SW 1271 (cell line): ENCODE data around the gene ATP8B4.

ENCODE experiments used
- DNase-seq, 2 experiments: peaks; one replicate each; lab custom pipeline; 2025; lab: John Stamatoyannopoulos, UW

The ATP8B4 gene

DNA sequence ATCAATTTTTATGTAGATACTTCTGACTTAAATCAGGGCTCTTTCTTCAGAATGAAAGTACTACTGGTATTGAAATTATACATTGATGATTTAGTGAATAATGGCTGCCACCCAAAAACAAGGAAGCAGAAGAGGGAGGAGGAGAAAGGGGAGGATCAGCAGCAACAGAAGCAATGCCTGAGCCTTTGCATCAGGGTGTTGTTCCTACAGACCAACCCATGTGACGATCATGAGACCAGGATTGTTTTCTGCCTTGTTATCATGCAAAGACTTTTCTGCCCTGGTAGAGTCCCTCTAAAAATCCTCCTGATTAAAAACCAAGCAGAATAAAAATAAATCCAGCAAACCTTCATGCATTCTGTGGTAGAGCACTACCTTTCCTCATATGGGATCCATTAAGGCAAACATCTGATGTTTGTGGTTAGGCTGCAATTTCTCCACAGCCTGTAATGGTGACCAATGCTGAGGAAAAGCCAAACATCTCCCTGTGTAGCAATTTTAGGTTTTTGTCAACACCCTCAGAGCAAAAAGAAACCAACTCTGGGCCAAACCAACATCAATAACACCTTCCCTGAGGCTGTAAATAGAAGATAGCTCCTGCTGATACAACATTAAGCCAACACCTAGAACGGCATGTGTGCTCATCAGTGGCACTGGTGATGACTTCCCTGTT lies 191.7 kb downstream of the ATP8B4 start:
- DNase-seq, result no peak

DNA sequence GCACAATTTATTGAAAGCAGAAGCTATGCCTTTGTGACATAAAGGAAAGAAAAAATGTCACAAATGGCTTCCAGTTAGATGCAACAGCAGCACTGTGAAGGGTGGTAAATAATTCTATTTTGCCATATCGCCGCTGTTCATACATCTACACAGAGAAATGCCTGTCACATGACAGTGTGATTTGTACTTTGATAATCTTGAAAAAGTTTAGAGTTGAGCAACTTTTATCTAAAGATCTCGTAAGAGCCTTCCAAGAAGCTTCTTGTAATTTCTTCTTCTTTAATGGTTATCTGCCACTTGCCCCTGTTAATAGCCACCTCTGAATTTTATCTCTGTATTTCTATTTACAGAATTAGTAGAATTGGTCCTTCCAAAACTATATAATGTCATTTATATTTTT lies 192.3 kb downstream of the ATP8B4 start:
- no peak for DNase-seq

DNA sequence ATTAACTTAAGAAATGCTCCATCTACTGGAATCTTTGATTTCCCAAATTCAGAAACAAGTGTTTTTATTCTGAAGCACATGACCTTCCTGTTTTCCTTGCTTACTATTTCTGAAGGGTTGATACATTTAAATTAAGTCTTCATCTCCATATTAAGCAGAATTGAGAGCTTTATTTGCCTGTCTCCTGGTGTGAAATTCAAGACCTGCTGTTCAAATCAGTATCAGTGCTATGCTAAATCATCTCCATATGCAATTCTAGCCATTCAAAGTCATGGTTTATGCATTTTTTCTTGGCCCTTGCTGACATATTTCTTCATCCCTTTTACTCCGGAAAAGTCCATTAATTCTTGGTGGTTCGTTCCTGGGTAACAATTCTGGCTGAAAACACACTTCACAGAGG lies 195.4 kb downstream of the ATP8B4 start:
- no peak for DNase-seq

- DNase-seq, result no peak
Measured at GRCh38 chr15:49919034-49919433, 200.0 kb downstream of the ATP8B4 start.

DNA sequence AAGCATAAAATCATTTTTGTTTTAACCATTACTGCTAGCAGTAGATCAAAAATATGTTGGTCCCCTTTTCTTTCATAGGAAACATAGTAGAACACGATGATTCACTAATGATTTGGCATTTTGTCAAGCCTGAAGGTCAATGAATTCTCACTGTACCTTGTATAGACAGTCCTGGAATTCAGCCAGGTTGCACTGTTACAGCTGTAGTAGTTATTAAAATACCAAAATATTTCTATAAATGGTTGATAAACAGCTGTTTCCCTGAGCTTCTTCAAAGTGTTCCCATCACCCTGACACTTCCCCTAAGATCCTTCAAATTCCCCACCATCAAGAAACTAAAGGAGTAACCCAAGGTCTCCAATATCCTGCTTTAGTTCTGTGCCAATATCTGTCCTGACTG lies 200.9 kb downstream of the ATP8B4 start:
- DNase-seq, result no peak

- no peak for DNase-seq
Measured at GRCh38 chr15:49916998-49917397, 202.0 kb downstream of the ATP8B4 start.

- DNase-seq, result no peak
Measured at GRCh38 chr15:49915822-49916221, 203.2 kb downstream of the ATP8B4 start.

DNA sequence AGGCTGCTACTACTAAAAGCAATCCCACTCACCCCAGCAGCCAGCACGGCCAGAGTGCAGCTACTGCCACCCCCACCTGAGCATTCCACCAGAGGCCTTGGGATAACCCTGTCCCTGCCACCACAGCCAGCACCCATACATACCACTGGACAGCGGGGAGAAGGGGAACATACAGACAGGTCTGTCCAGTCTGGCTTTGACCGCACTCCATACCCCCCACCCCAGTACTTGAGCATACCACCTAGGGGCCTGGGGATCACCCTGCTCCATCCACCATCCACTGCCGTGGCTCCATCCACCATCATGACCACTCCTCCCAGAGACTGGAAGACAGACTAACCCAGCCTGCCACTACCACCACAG lies 210.1 kb downstream of the ATP8B4 start:
- DNase-seq, result no peak

GRCh38 chr15:49908236-49908932 lies 210.6 kb downstream of the ATP8B4 start:
- no peak for DNase-seq

- DNase-seq, result no peak
Measured at GRCh38 chr15:49906966-49907365, 212.1 kb downstream of the ATP8B4 start.

GRCh38 chr15:49905221-49905620 lies 213.8 kb downstream of the ATP8B4 start:
- DNase-seq, result no peak

GRCh38 chr15:49904296-49904695 lies 214.7 kb downstream of the ATP8B4 start:
- no peak for DNase-seq

DNA sequence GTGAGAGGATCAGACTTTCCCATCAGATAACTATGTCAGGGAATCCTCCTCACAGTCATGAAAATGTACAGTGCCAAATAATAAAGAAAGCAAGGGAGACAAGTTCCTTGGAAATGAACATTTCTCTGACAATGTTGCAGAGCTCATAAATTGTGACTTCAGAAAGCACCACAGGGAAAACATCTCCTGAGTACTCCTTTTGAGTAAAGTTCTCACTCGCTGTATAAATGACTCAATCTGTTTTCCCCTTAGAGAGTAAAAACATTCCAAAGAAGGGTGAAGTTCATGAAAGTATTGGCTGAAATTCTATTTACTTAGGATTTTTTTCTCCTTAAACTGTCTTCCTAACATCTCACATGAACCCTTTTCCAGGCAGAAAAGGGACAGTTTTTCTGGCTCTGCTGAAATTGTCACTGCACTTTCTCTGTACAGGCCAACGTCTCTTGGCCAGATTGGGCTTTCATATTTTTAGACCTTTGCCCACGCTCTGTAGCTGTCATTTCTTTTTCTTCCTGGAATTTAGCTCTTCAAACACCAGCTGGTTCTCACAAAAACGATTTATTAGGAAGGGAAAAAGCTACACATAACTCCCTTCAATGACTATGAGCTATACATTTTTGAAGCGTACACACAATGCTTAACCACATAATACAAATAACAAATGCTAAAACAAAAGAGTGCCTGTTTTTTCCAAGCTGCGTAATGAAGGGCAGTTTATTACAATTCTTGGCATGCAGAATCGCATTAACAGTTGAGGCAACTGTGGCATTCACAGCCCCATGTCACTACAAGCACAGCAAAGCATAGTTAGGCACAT lies 216.1 kb downstream of the ATP8B4 start:
- no peak for DNase-seq

GRCh38 chr15:49901996-49902684 lies 216.9 kb downstream of the ATP8B4 start:
- no peak for DNase-seq

DNA sequence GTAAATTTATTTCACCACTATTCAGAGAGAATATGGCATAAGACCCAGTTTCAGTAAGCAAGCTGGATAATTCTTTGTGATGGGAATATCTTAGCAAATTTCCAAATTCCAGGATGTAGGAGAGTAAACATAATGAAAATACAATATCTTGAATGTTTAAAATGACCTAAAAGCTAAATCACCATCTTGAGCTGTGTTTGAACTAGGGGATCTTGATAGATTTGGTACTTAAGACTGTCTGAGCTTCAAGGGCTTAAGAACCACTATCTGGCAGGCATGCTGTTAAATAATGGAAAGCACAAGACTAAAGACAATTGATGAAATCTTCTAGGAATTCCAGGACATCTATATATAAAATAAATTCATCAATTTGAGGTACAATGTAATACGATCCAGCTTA lies 217.7 kb downstream of the ATP8B4 start:
- no peak for DNase-seq

GRCh38 chr15:49900903-49901235 lies 218.2 kb downstream of the ATP8B4 start:
- no peak for DNase-seq

DNA sequence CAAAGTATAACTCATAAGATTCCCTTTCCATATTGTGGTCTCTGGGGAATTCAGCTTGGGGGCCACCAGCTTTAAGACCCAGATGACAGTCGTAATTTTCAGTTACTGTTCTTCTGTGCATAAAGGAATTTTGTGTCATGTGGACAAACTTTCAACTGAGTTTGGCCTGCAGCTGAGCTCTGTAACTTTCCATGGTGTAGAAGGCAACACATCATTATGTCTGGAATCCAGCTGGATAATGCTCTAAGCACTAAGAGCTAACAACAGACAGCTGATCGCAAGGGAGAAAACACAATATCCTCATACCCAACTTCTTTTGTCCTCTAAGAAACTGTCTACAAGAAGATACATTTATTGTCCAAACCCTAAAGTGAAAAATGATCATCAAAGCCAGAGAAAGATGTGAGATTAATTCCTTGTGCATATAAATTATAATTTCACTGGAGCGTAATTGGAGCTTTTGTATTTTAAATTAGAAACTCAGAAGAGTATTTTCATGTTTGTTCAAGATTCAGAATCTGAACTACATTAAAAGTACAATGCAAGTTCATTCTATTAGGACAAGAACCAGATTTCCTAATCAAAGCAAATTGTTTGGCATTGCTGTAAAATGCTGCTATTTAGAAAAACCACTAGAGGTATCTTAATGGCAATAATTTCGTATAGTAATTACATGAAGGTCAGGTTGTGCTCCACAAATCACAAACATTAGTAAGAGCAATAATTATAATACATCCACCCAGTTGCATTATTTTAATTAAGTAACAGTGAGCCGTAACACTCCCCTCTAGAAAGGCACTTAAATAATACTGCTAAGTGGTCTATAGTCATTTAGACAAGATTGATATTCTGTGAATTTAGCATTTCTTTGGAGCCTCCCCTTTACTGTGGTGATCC lies 218.8 kb downstream of the ATP8B4 start:
- DNase-seq, result no peak

- no peak for DNase-seq
Measured at GRCh38 chr15:49898575-49899283, 220.3 kb downstream of the ATP8B4 start.

- no peak for DNase-seq
Measured at GRCh38 chr15:49898097-49898496, 220.9 kb downstream of the ATP8B4 start.

DNA sequence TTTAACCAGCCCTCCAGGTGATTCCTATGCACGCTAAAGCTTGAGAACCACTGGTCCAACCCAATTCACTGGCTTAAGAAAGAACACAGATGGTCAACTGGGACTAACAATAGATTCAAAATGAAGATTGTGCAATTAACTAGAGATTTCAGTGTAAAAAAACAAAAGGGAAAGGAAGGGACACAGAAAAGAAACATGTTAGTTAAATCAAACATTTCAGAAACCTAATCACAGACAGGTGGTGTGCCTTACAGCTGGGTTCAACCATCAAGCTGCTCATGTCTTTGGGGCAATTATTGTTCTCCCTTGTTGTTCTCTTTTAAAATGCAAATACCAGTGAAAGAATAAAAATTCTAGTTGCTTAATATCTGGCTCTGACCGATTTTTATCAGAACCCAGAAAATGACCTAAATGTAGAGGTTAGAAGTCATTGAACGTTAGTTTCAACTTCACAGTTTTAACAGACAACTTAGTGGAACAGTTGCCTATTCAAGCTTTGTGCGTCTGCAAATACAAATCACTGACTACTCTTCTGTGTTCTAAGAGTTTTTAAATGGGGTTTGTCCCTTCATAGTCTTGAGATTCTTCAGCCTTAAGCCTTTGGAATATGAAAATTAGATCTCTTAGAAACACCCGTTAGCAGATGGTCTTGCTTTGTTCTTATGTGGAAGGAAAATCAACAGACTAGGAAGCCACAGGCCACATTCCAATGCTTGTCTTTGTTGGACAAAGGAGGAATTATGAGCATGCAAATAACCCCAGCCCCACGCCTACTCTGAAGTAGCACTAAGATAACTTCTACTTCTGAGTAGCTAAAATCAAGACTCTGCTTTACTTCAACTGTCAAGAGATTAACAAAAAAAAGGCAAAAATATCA lies 223.4 kb downstream of the ATP8B4 start:
- DNase-seq, result no peak
